HCT116 (cell line): ENCODE results near the gene THBD. TPM values are rescaled to one million over a fixed set of nuclear protein-coding genes. Genes with fewer than 3 reads are reported as not detected.

Source experiments
- ATAC-seq: fragments of 200-7000 bp; cut with Tn5 transposase; 2 replicates; pipeline ENCODE4 v1.9.1; 2020; ENCODE audit warnings: mild to moderate bottlenecking, moderate library complexity
- BruUV-seq: library from RNA; stranded (reverse); fragments of 400-500 nt; replicated peaks from 2 replicates; lab custom pipeline; 2021; lab: Mats Ljungman, UMichigan
- CTCF ChIA-PET: fragments of 300-600 bp; sonication (Branson Sonifier 250); formaldehyde crosslinking; loops from one replicate; lab custom pipeline; 2021; ENCODE audit warnings: antibody characterized with exemption; lab: Charles Lee
- POLR2A ChIA-PET: fragments of 300-600, 350-600 bp; sonication (Branson Sonifier 250); formaldehyde crosslinking; loops from one replicate; lab custom pipeline; 2021; ENCODE audit warnings: antibody characterized with exemption; lab: Charles Lee
- RAD21 ChIA-PET, 2 experiments: fragments of 300-600 bp; sonication (Branson Sonifier 250); formaldehyde crosslinking; loops; one replicate each; lab custom pipeline; 2023; ENCODE audit warnings: low total read pairs in 2 of 2; ENCODE audit not compliant: uncharacterized antibody in 2 of 2, unreplicated experiment in 2 of 2, low non-redundant PET in 1 of 2; lab: Charles Lee
- DNase-seq: peaks from one replicate; pipeline ENCODE4 v3.0.0-alpha.2; 2010; ENCODE audit warnings: low read depth, low spot score
- H2AFZ ChIP-seq: fragments of 200-600 bp; shearing (Covaris generic), sonication (generic); 2 replicates; pipeline ENCODE4 v1.6.1; 2017; ENCODE audit warnings: low read depth, mixed run types, mixed read lengths, antibody characterized with exemption, low read length; ENCODE audit not compliant: poor library complexity, severe bottlenecking
- H3K27ac ChIP-seq: 2 replicates; pipeline ENCODE4 v1.5.1; 2012; ENCODE audit warnings: low read depth, low read length
- H3K27me3 ChIP-seq: fragments of 200-600 bp; sonication (generic); 2 replicates; pipeline ENCODE4 v1.6.1; 2016; ENCODE audit warnings: mixed run types, low read length, mixed read lengths; ENCODE audit not compliant: insufficient read depth
- H3K36me3 ChIP-seq, 2 experiments: fragments of 200-500 bp in 1 of 2; fragments of 200-600 bp in 1 of 2; sonication (Bioruptor generic) in 1 of 2; sonication (generic) in 1 of 2; 2 replicates each; pipeline versions ENCODE4 v1.5.1 to v1.6.1; 2014 to 2016; ENCODE audit warnings: low read length in 2 of 2, inconsistent platforms in 1 of 2, mixed read lengths in 1 of 2, mixed run types in 1 of 2; ENCODE audit not compliant: insufficient read depth in 2 of 2, control insufficient read depth in 1 of 2
- H3K4me1 ChIP-seq, 2 experiments: fragments of 200-600 bp in 1 of 2; sonication (generic) in 1 of 2; 2 replicates each; pipeline versions ENCODE4 v1.5.1 to v1.6.1; 2012 to 2017; ENCODE audit warnings: low read length in 2 of 2, inconsistent platforms in 1 of 2, mild to moderate bottlenecking in 1 of 2, mixed read lengths in 1 of 2, mixed run types in 1 of 2, moderate library complexity in 1 of 2; ENCODE audit not compliant: insufficient read depth in 2 of 2, control insufficient read depth in 1 of 2
- H3K4me2 ChIP-seq: fragments of 200-600 bp; sonication (generic); 2 replicates; pipeline ENCODE4 v1.6.1; 2017; ENCODE audit warnings: mixed run types, low read length, mixed read lengths
- H3K4me3 ChIP-seq, 2 experiments: fragments of 200-600 bp in 1 of 2; sonication (generic) in 1 of 2; replicated peaks in 1 of 2; 2 replicates each; pipeline ENCODE4 v1.5.1; 2011 to 2016; ENCODE audit warnings: low read length in 2 of 2, control low read depth in 1 of 2, low read depth in 1 of 2, mild to moderate bottlenecking in 1 of 2, mixed read lengths in 1 of 2, mixed run types in 1 of 2
- H3K79me2 ChIP-seq: fragments of 200-600 bp; sonication (generic); 2 replicates; pipeline ENCODE4 v1.6.1; 2017; ENCODE audit warnings: mild to moderate bottlenecking, mixed run types, low read length, moderate library complexity, mixed read lengths; ENCODE audit not compliant: insufficient read depth
- H3K9ac ChIP-seq: fragments of 200-600 bp; sonication (generic); 2 replicates; pipeline ENCODE4 v1.6.1; 2016; ENCODE audit warnings: low read length, mixed read lengths
- H3K9me2 ChIP-seq: fragments of 200-600 bp; sonication (generic), shearing (Covaris generic); 2 replicates; pipeline ENCODE4 v1.6.1; 2017; ENCODE audit warnings: mixed run types, mild to moderate bottlenecking, moderate library complexity; ENCODE audit not compliant: insufficient read depth
- H3K9me3 ChIP-seq, 2 experiments: fragments of 200-500 bp in 1 of 2; fragments of 200-600 bp in 1 of 2; sonication (Bioruptor generic) in 1 of 2; sonication (generic) in 1 of 2; 2 replicates each; pipeline ENCODE4 v1.6.1; 2014 to 2017; ENCODE audit warnings: low read length in 2 of 2, mixed read lengths in 2 of 2, inconsistent platforms in 1 of 2, low read depth in 1 of 2, mild to moderate bottlenecking in 1 of 2, mixed run types in 1 of 2, moderate library complexity in 1 of 2; ENCODE audit not compliant: control insufficient read depth in 1 of 2, insufficient read depth in 1 of 2
- H4K20me1 ChIP-seq: fragments of 200-600 bp; sonication (generic), shearing (Covaris generic); 2 replicates; pipeline ENCODE4 v1.6.1; 2017; ENCODE audit warnings: mixed run types, mild to moderate bottlenecking, moderate library complexity; ENCODE audit not compliant: insufficient read depth
- ATF3 ChIP-seq: IDR thresholded peaks from 2 replicates; pipeline ENCODE4 v1.6.1; 2012
- JUND ChIP-seq: IDR thresholded peaks from 2 replicates; pipeline ENCODE4 v1.6.1; 2012
- MAX ChIP-seq: IDR thresholded peaks from 2 replicates; pipeline ENCODE4 v1.6.1; 2012
- POLR2AphosphoS5 ChIP-seq: IDR thresholded peaks from 2 replicates; pipeline ENCODE4 v1.6.1; 2011; ENCODE audit warnings: mild to moderate bottlenecking, low read depth, low read length, moderate library complexity
- ZFX ChIP-seq: fragments of 450-650 bp; IDR thresholded peaks from 2 replicates; pipeline ENCODE4 v1.6.1; 2017
- ZNF274 ChIP-seq: fragments of 200-500 bp; sonication (Bioruptor generic); IDR thresholded peaks from 2 replicates; pipeline ENCODE4 v1.6.1; 2014; ENCODE audit warnings: mild to moderate bottlenecking, low read depth, low read length, inconsistent platforms
- intact Hi-C: fragments of 100-400 bp; cut with micrococcal nuclease; formaldehyde crosslinking; loops from 2 replicates; pipeline ENCODE4 v1.10.0; 2022
- total RNA-seq: library from RNA; stranded (reverse); gene quantifications from one replicate; pipeline ENCODE4 v1.2.1, GENCODE V29; 2021; ENCODE audit not compliant: unreplicated experiment

The THBD gene
- total RNA-seq, 1 experiment from 2014 or later: 0.39 TPM

- RAD21 ChIA-PET: interaction anchor here (0.6 to 2.0 kb wide), 6 partner anchors 8 to 359 kb away, joined by 3 to 18 read pairs (median 3); no protein-coding TSS in a partner anchor
- peak overlapping the region; percentile 88 for H2AFZ ChIP-seq
- H3K27ac ChIP-seq: no peak overlapping the region
- peak overlapping the region; percentile 51 to 67 for H3K4me3 ChIP-seq
- TF ChIP-seq ZFX: no peak
- no peak for TF ChIP-seq JUND
- TF ChIP-seq MAX: peak; percentile 48; the same call in 1 of the 2 replicates
- TF ChIP-seq POLR2AphosphoS5: peak; percentile 4; the same call in 1 of the 2 replicates
- TF ChIP-seq ATF3: no peak
- TF ChIP-seq ZNF274: no peak
- CTCF ChIA-PET: interaction anchor here (0.6 to 2.9 kb wide), 18 partner anchors 11 to 359 kb away, joined by 3 to 47 read pairs (median 4); no protein-coding TSS in a partner anchor
- H3K79me2 ChIP-seq: no peaks in the 10 kb centered on the region
- peaks cover 3 to 31% of the 10 kb centered on the region in 2 experiments; a peak in 3 of 4 replicates for H3K4me1 ChIP-seq
- H3K36me3 ChIP-seq: no peaks in the 10 kb centered on the region
- intact Hi-C loops: loop anchor here (1.0 to 10.0 kb wide), 2 partner anchors 151 to 275 kb away; no protein-coding TSS in a partner anchor
- no peaks in the 10 kb centered on the region for H4K20me1 ChIP-seq
- no TSS peak for BruUV-seq
- POLR2A ChIA-PET: interaction anchor here (1.0 to 1.1 kb wide), 2 partner anchors 12 to 151 kb away, joined by 3 to 4 read pairs; no protein-coding TSS in a partner anchor
- H3K9me3 ChIP-seq: no peaks in the 10 kb centered on the region
- DNase-seq: no peak
- no peaks in the 10 kb centered on the region for H3K9me2 ChIP-seq
- peak overlapping the region; percentile 99 for H3K4me2 ChIP-seq
- peaks cover 12% of the 10 kb centered on the region; the same call in 1 of the 2 replicates for H3K27me3 ChIP-seq
- H3K9ac ChIP-seq: peak overlapping the region; percentile 57
- ATAC-seq: peak; percentile 76
These were observed 785 bp upstream of the THBD start for GRCh38 chr20:23050076-23050838.
